K562 (cell line): ENCODE results near the gene CALD1. TPM values are rescaled to one million over a fixed set of nuclear protein-coding genes. Genes with fewer than 3 reads are reported as not detected.

Experiments used
- CBFA2T2 ChIP-seq: fragments of 450-650 bp; conservative IDR thresholded peaks from 2 replicates; pipeline ENCODE4 v1.6.1; 2017; ENCODE audit warnings: mild to moderate bottlenecking
- CREM ChIP-seq: IDR thresholded peaks from 2 replicates; pipeline ENCODE4 v1.6.1; 2014; ENCODE audit warnings: antibody characterized with exemption, low read depth
- CSDE1 ChIP-seq, 2 experiments: fragments of 450-650 bp; IDR thresholded peaks; 2 replicates each; pipeline ENCODE4 v1.6.1; 2016; ENCODE audit warnings: mild to moderate bottlenecking in 1 of 2
- CTBP1 ChIP-seq: fragments of 450-650 bp; IDR thresholded peaks from 2 replicates; pipeline ENCODE4 v1.6.1; 2016; ENCODE audit warnings: borderline replicate concordance
- FOS ChIP-seq: IDR thresholded peaks from 3 replicates; pipeline ENCODE4 v1.6.1; 2011; ENCODE audit not compliant: insufficient read length; ENCODE audit errors: extremely low read depth
- HNRNPUL1 ChIP-seq: fragments of 200-400 bp; formaldehyde crosslinking; IDR thresholded peaks from 2 replicates; pipeline ENCODE4 v1.6.1; 2017; ENCODE audit warnings: low read length
- JUND ChIP-seq, 2 experiments: IDR thresholded peaks; 2 replicates in 1 of 2; 3 replicates in 1 of 2; pipeline ENCODE4 v1.6.1; 2011; ENCODE audit warnings: borderline replicate concordance in 2 of 2, low read depth in 2 of 2, low read length in 2 of 2, improper control_type of control experiment in 1 of 2, missing biosample characterization in 1 of 2, missing genetic modification characterization in 1 of 2, missing genetic modification reagents in 1 of 2
- MCM5 ChIP-seq: fragments of 450-650 bp; IDR thresholded peaks from 2 replicates; pipeline ENCODE4 v1.6.1; 2016; ENCODE audit warnings: low read depth
- MTA2 ChIP-seq: fragments of 450-650 bp; IDR thresholded peaks from 2 replicates; pipeline ENCODE4 v1.6.1; 2016; ENCODE audit warnings: low read depth
- MTA3 ChIP-seq: fragments of 450-650 bp; formaldehyde crosslinking; IDR thresholded peaks from 2 replicates; pipeline ENCODE4 v1.6.1; 2017; ENCODE audit warnings: mild to moderate bottlenecking, borderline replicate concordance
- RBM34 ChIP-seq: fragments of 200-400 bp; formaldehyde crosslinking; IDR thresholded peaks from 2 replicates; pipeline ENCODE4 v1.6.1; 2018; ENCODE audit warnings: low read length, borderline replicate concordance; ENCODE audit not compliant: insufficient read depth
- TAF1 ChIP-seq: IDR thresholded peaks from 2 replicates; pipeline ENCODE4 v1.6.1; 2011; ENCODE audit warnings: mild to moderate bottlenecking, low read length, moderate library complexity; ENCODE audit not compliant: insufficient read depth, control insufficient read depth, severe bottlenecking; ENCODE audit errors: extremely low read depth
- U2AF2 ChIP-seq: fragments of 200-400 bp; formaldehyde crosslinking; optimal IDR thresholded peaks from 2 replicates; pipeline ENCODE3; 2017; ENCODE audit warnings: low read depth, mild to moderate bottlenecking, low read length
- ZBTB1 ChIP-seq: sonication (generic); formaldehyde crosslinking; IDR thresholded peaks from 2 replicates; pipeline ENCODE4 v1.8.1; 2023; ENCODE audit warnings: missing genetic modification reagents, low read depth, mild to moderate bottlenecking, borderline replicate concordance
- ZKSCAN1 ChIP-seq: fragments of 150-350 bp; IDR thresholded peaks from 2 replicates; pipeline ENCODE4 v1.6.1; 2016; ENCODE audit warnings: low read depth, low read length
- ZNF175 ChIP-seq: fragments of 200-800 bp; sonication (Bioruptor generic); IDR thresholded peaks from 2 replicates; pipeline ENCODE4 v1.6.1; 2016; ENCODE audit warnings: low read depth, mild to moderate bottlenecking, missing genetic modification characterization, missing compliant biosample characterization
- ZNF217 ChIP-seq: sonication (generic); formaldehyde crosslinking; IDR thresholded peaks from 2 replicates; pipeline ENCODE4 v1.8.0; 2022; ENCODE audit warnings: mild to moderate bottlenecking, missing genetic modification reagents
- ZNF384 ChIP-seq: IDR thresholded peaks from 2 replicates; pipeline ENCODE4 v1.6.1; 2012; ENCODE audit warnings: low read depth, low read length, improper control_type of control experiment
- polyA plus RNA-seq, 8 experiments: library from polyadenylated mRNA; depleted of rRNA in 4 of 8; stranded (reverse) in 5 of 8; unstranded in 3 of 8; fragments of >200 nt; fragmentation: Nextera tagmentation in 2 of 8; fragmentation: Illumina TruSeq in 1 of 8; extraction: Ambion mirVana in 2 of 8; extraction: Trizol in 1 of 8; gene quantifications; 2 replicates each; pipeline versions ENCODE4 v1.2.1 to v1.2.3, GENCODE V29; 2011 to 2014; ENCODE audit warnings: inconsistent platforms in 1 of 8, missing spikeins in 1 of 8
- total RNA-seq, 7 experiments: library from RNA; depleted of rRNA in 6 of 7; stranded (reverse); fragments of >200 nt in 6 of 7; fragmentation: Illumina TruSeq in 2 of 7; extraction: Trizol in 2 of 7; gene quantifications; 2 replicates each; pipeline versions ENCODE4 v1.2.1 to v1.2.3, GENCODE V29; 2011 to 2021; ENCODE audit warnings: low replicate concordance in 1 of 7
- TF ChIP-seq, protein P1 (sequence below): IDR thresholded peaks from 2 replicates; pipeline ENCODE4 v1.6.1; 2011; ENCODE audit warnings: borderline replicate concordance, low read depth, mild to moderate bottlenecking, moderate library complexity, low read length; ENCODE audit not compliant: insufficient read depth, poor library complexity, severe bottlenecking
- TF ChIP-seq, protein P2 (sequence below), 2 experiments: IDR thresholded peaks; 2 replicates each; pipeline ENCODE4 v1.6.1; 2011; ENCODE audit warnings: borderline replicate concordance in 1 of 2, control low read depth in 1 of 2, low read depth in 1 of 2, low read length in 1 of 2, mild to moderate bottlenecking in 1 of 2, mixed read lengths in 1 of 2, moderate library complexity in 1 of 2; ENCODE audit not compliant: insufficient read depth in 1 of 2, insufficient read length in 1 of 2, poor library complexity in 1 of 2, severe bottlenecking in 1 of 2; ENCODE audit errors: extremely low read depth in 1 of 2
- TF ChIP-seq, protein P3 (sequence below): sonication (generic); formaldehyde crosslinking; IDR thresholded peaks from 2 replicates; pipeline ENCODE4 v1.8.1; 2023; ENCODE audit warnings: mild to moderate bottlenecking, missing genetic modification reagents

The CALD1 gene
- total and polyA plus RNA-seq, 9 of the 15 experiments (the other 6 are each of a cell fraction or from before 2014, with no cell fraction given) = 0.40 TPM; not detected in 8

DNA sequence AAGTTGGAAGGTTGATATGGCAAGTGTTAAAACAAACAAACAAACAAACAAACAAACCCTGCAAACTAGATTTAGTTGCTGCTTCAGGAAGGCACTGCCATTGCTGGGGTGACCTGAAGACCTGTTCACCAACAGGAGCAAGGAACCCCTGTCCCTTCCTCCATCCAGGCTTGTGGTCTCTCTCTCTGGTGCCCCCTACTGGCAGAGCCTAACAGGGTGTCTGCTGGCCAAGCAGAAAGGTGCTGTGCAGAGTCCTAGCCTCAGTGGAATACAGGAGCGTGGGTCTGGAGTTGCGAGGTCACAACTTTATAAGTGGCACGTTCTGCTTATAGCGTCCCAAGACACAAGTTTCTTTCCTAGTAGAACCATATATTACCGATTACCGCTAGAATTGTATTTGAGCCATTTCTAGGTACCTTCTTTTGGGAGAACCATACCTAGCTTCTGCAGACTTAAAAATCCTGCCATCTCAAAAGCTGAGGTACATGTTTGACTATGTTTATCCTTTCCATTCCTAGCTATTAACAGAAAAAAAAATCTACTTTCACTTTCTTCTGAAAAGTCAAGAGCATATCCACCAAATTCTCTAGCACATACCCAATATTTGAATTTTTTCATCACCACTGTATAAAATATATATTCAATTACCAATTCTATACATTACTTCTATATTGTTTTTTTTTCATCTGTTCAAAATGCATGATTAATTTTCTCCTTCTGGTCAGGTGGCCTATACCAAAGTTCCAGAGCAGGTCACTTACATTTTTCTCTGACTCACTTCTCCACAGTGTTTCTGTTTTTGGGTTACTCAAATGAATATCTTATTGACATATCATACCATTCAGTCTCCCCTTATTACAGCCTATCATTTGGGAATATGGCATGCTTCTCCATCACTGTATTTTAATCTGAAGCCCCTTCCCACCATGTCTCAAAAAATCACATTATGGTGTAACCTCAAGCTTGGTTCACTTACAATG, 29.1 kb upstream of the CALD1 start (continued):
- no peak for TF ChIP-seq U2AF2
- no peak for TF ChIP-seq CSDE1 (IDR thresholded peaks at IDR 0.05)
- TF ChIP-seq CTBP1 = peak; percentile 11; the same call in 1 of the 2 replicates
- 0 out of 2 replicates have a peak, but pooled peaks have one; percentile 18 for TF ChIP-seq CREM
- TF ChIP-seq ZNF217 (CRISPR knock-in tag) = no peak
- TF ChIP-seq TAF1 = no peak
- no peak for TF ChIP-seq ZKSCAN1
- TF ChIP-seq ZNF175 = no peak
- TF ChIP-seq JUND (IDR thresholded peaks at IDR 0.05; ENCODE audit: borderline replicate concordance, low read depth, low read length) = no peak
- TF ChIP-seq JUND (tag; IDR thresholded peaks at IDR 0.05; ENCODE audit: borderline replicate concordance, low read depth, low read length) = no peak
- no peak for TF ChIP-seq MTA3
- TF ChIP-seq RBM34 = no peak
- TF ChIP-seq HNRNPUL1 = no peak
- no peak for TF ChIP-seq MCM5
- no peak for TF ChIP-seq MTA2
- TF ChIP-seq ZNF384 = no peak
- TF ChIP-seq, protein P1, sequence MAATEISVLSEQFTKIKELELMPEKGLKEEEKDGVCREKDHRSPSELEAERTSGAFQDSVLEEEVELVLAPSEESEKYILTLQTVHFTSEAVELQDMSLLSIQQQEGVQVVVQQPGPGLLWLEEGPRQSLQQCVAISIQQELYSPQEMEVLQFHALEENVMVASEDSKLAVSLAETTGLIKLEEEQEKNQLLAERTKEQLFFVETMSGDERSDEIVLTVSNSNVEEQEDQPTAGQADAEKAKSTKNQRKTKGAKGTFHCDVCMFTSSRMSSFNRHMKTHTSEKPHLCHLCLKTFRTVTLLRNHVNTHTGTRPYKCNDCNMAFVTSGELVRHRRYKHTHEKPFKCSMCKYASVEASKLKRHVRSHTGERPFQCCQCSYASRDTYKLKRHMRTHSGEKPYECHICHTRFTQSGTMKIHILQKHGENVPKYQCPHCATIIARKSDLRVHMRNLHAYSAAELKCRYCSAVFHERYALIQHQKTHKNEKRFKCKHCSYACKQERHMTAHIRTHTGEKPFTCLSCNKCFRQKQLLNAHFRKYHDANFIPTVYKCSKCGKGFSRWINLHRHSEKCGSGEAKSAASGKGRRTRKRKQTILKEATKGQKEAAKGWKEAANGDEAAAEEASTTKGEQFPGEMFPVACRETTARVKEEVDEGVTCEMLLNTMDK = peak; percentile 68
- TF ChIP-seq FOS = no peak
- TF ChIP-seq, protein P2, sequence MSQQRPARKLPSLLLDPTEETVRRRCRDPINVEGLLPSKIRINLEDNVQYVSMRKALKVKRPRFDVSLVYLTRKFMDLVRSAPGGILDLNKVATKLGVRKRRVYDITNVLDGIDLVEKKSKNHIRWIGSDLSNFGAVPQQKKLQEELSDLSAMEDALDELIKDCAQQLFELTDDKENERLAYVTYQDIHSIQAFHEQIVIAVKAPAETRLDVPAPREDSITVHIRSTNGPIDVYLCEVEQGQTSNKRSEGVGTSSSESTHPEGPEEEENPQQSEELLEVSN (IDR thresholded peaks at IDR 0.05; ENCODE audit: borderline replicate concordance in 1 of 2, extremely low read depth in 1 of 2, insufficient read depth in 1 of 2, insufficient read length in 1 of 2, low read depth in 1 of 2, low read length in 1 of 2, poor library complexity in 1 of 2, severe bottlenecking in 1 of 2) = no peak
- TF ChIP-seq, protein P3, sequence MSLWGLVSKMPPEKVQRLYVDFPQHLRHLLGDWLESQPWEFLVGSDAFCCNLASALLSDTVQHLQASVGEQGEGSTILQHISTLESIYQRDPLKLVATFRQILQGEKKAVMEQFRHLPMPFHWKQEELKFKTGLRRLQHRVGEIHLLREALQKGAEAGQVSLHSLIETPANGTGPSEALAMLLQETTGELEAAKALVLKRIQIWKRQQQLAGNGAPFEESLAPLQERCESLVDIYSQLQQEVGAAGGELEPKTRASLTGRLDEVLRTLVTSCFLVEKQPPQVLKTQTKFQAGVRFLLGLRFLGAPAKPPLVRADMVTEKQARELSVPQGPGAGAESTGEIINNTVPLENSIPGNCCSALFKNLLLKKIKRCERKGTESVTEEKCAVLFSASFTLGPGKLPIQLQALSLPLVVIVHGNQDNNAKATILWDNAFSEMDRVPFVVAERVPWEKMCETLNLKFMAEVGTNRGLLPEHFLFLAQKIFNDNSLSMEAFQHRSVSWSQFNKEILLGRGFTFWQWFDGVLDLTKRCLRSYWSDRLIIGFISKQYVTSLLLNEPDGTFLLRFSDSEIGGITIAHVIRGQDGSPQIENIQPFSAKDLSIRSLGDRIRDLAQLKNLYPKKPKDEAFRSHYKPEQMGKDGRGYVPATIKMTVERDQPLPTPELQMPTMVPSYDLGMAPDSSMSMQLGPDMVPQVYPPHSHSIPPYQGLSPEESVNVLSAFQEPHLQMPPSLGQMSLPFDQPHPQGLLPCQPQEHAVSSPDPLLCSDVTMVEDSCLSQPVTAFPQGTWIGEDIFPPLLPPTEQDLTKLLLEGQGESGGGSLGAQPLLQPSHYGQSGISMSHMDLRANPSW (CRISPR knock-in tag) = no peak
- no peak for TF ChIP-seq CBFA2T2
- TF ChIP-seq ZBTB1 = no peak
